Activated CD8-positive, alpha-beta memory T cell treated with anti-CD3 and anti-CD28 coated beads for 24 hours (primary cell): ENCODE results near the gene NUCB1.
"Not testable (repeated sequence)": the region's sequence is repeated elsewhere in the genome, so short reads cannot be mapped to it uniquely, and the experiment has no call there.

Source experiments
- DNase-seq: peaks from one replicate; pipeline ENCODE4 v3.0.0-alpha.2; 2020

Gene NUCB1

GRCh38 chr19:48899781-48900476 lies at the start of gene NUCB1:
Gene NUCB1 (plus strand): TSS chr19:48900312. CDS start chr19:48900797, 485 bp downstream.
- peak; percentile 99 for DNase-seq

GRCh38 chr19:48852292-48852691 lies 47.8 kb upstream of the NUCB1 start:
- DNase-seq: no peak

- no peak for DNase-seq
Observed at GRCh38 chr19:48853483-48853882, 46.6 kb upstream of the NUCB1 start.

- no peak for DNase-seq
Observed at GRCh38 chr19:48854103-48854502, 46.0 kb upstream of the NUCB1 start.

- no peak for DNase-seq
Observed at GRCh38 chr19:48856921-48857320, 43.2 kb upstream of the NUCB1 start.

GRCh38 chr19:48858984-48859710 lies 41.0 kb upstream of the NUCB1 start:
- peak; percentile 91 for DNase-seq

- no peak for DNase-seq
Observed at GRCh38 chr19:48859711-48860572, 40.2 kb upstream of the NUCB1 start.

- no peak for DNase-seq
Observed at GRCh38 chr19:48861313-48861712, 38.8 kb upstream of the NUCB1 start.

GRCh38 chr19:48862827-48863226 lies 37.3 kb upstream of the NUCB1 start:
- no peak for DNase-seq

- DNase-seq: no peak
Observed at GRCh38 chr19:48866692-48867091, 33.4 kb upstream of the NUCB1 start.

GRCh38 chr19:48867123-48867745 lies 32.9 kb upstream of the NUCB1 start:
- DNase-seq: no peak

GRCh38 chr19:48867746-48868113 lies 32.4 kb upstream of the NUCB1 start:
- no peak for DNase-seq

- DNase-seq: no peak
Observed at GRCh38 chr19:48868114-48868886, 31.8 kb upstream of the NUCB1 start, which contains the start of gene PLEKHA4. Gene PLEKHA4 (minus strand): TSS chr19:48868617. CDS start chr19:48867620, 997 bp downstream.

- DNase-seq: no peak
Observed at GRCh38 chr19:48870048-48870447, 30.1 kb upstream of the NUCB1 start.

- not testable (repeated sequence) for DNase-seq
Observed at GRCh38 chr19:48871471-48872181, 28.5 kb upstream of the NUCB1 start.

- DNase-seq: peak; percentile 100
Observed at GRCh38 chr19:48872182-48872883, 27.8 kb upstream of the NUCB1 start, which contains the start of gene PPP1R15A. Gene PPP1R15A (plus strand): TSS chr19:48872421. CDS start chr19:48873234, 813 bp downstream.

- DNase-seq: peak; percentile 85
Observed at GRCh38 chr19:48872884-48873475, 27.1 kb upstream of the NUCB1 start.

GRCh38 chr19:48873476-48874302 lies 26.4 kb upstream of the NUCB1 start:
- DNase-seq: no peak
